ENCODE results near the gene AVPR1B.
"Not testable (repeated sequence)": the region's sequence is repeated elsewhere in the genome, so short reads cannot be mapped to it uniquely, and the experiment has no call there.

The AVPR1B gene

DNA sequence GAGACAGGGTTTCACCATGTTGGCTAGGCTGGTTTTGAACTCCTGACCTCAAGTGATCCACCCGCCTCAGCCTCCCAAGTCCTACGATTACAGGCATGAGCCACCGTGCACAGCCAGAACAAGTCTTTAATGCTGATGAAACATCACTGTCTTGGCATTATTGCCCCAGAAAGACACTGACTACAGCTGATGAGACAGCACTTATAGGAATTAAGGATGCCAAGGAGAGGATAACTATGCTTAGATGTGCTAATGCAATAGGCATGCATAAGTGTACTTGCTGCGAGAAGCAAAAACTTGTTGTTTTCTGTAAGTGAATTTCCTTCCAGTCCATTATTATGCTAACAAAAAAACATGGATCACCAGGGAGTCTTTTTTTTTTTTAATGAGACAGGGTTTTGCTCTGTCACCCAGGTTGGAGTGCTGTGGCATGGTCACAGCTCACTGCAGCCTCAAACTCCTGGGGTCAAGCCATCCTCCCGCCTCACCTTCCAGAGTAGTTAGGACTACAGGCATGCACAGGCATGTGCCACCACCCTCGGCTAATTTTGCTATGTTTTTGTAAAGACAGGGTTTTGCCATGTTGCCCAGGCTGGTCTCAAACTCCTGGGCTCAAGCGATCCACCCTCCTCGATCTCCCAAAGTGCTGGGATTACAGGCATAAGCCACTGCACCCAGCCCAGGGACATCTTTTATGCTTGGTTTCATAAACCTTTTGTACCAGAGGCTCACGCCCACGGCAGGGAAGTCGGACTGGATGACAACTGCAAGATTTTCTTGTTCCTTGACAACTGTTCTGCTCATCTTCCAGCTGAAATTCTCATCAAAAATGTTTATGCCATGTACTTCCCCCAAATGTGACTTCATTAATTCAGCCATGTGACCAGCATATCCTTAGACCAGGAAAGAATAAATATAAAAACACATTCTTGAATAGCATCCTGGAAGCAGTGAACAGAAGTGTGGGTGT is 41.1 kb downstream of the AVPR1B start:
- H3K27ac Mint-ChIP-seq: no peak overlapping the region
- ATAC-seq (no peak), DNase-seq (no peak)
- H3K9me3 Mint-ChIP-seq: no peaks in the 10 kb centered on the region
- peaks cover 17% of the 10 kb centered on the region for H3K4me1 Mint-ChIP-seq
- peaks cover 42% of the 10 kb centered on the region for H3K27me3 Mint-ChIP-seq
- H3K4me3 Mint-ChIP-seq: no peak overlapping the region

DNA sequence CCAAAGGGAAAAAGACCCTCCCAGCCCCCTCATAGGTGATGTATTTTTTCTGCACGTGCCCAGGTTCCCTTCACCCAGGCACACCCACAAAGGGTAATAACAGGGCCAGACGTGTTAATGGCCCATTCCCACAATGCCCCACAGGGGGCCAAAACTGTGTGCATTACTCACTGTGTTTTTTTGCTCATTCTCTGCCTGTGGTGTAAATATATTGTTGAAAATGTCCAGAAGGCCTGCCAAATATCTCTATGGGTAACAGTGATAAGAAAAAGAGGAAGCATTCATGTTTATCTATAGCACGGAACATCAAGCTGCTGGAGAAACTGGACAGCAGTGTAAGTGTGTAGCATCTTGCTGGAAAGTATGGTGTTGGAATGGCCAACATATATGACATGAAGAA is 42.3 kb downstream of the AVPR1B start:
- no peaks in the 10 kb centered on the region for H3K9me3 Mint-ChIP-seq
- H3K27ac Mint-ChIP-seq: no peak overlapping the region
- H3K27me3 Mint-ChIP-seq: peaks cover 36% of the 10 kb centered on the region
- peaks cover 5% of the 10 kb centered on the region for H3K4me1 Mint-ChIP-seq
- no peak overlapping the region for H3K4me3 Mint-ChIP-seq
- ATAC-seq: no peak
- no peak for DNase-seq

DNA sequence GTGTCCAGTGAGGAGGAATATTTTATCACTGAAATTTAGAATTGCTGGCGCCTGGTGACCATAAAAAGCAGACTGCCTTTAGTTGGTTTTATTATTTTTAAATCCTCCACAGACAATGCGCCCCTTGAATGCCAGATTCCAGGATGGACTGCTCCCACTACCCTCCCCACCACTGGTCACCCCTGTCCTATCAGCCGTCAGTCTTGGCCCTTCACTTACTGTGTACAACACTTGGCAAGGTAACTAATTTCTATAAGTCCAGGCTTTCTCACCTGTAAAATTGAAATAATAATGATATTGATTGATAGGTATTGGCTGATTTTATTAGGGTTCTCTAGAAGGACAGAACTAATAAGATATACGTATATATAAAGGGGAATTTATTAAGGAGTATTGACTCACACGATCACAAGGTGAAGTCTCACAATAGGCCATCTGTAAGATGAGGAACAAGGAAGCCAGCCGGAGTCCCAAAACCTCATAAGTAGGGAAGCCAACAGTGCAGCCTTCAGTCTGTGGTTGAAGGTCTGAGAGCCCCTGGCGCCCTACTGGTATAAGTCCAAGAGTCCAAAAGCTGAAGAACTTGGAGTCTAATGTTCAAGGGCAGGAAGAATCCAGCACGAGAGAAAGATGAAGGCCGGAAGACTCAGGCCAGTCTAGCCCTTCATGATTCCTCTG is 46.4 kb downstream of the AVPR1B start:
- DNase-seq (no peak), ATAC-seq (no peak)
- Mint-ChIP-seq H3K4me3 (no peak overlapping the region), H3K27me3 (peaks cover 44% of the 10 kb centered on the region), H3K4me1 (peaks cover 12% of the 10 kb centered on the region), H3K9me3 (no peaks in the 10 kb centered on the region), H3K27ac (no peak overlapping the region)

DNA sequence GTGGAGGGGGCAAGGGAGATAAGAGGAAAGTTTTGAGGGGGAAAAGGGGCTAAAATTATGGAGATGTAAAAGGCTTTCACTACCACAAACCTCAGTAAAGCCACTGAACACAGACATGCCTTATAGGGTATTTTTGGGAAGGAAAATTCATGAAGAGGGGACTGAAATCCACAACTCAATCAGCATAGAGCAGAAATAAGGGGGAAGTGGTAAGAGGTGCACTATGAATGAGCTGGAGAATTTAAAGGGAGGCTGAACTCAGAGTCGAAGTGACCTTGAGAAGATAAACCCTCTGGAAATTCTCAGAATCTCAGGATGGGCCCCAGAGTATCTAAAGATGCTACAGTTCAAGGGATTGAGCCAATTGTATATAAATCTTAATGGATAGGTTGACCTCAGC is 48.9 kb downstream of the AVPR1B start:
- no peaks in the 10 kb centered on the region for H3K9me3 Mint-ChIP-seq

DNA sequence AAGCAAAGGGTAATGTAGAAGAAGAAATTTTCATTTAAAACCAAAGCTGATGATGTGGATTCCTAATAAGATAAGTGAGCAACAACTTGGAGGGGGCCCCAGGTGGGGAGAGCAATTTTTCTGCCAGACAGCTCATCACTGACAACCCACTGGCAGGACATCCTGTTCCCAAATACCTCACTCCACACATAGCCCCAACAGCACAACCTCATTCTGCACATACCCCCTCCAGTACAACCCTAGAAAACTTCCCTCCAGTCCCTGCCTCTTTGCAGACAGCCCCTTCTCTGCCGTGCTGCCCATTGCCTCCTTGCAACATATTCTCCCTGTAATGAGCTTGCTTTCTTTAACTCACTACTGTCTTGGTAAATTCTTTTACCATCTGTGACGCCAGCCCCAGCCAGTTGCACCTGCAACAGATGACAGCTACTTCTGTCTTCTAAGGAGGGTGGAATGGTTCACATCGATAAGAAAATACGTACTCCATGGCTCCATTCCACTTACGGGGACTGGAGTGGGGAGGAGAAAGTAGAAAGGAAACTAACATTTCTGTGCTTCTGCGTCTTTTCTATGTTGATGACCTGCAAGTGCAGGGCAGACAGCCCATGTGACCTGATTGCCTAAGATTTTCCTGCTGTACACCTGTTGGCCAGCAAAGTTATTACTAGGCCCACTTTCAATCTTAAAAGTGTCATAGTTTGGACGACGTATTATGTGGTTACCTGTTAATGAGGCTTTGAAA is 49.5 kb downstream of the AVPR1B start:
- peak; percentile 56 for ATAC-seq
- DNase-seq: no peak
- Mint-ChIP-seq H3K27me3 (peaks cover 32% of the 10 kb centered on the region), H3K27ac (no peak overlapping the region), H3K4me3 (no peak overlapping the region), H3K9me3 (peaks cover 0 to 4% of the 10 kb centered on the region in 2 donors), H3K4me1 (peaks cover 12% of the 10 kb centered on the region)

More for the DNA sequence above, 48.9 kb downstream of the AVPR1B start:
- peaks cover 32% of the 10 kb centered on the region for H3K27me3 Mint-ChIP-seq
- no peak for DNase-seq
- no peak overlapping the region for H3K4me3 Mint-ChIP-seq
- H3K27ac Mint-ChIP-seq: no peak overlapping the region
- peaks cover 12% of the 10 kb centered on the region for H3K4me1 Mint-ChIP-seq
- peak; percentile 13 for ATAC-seq

DNA sequence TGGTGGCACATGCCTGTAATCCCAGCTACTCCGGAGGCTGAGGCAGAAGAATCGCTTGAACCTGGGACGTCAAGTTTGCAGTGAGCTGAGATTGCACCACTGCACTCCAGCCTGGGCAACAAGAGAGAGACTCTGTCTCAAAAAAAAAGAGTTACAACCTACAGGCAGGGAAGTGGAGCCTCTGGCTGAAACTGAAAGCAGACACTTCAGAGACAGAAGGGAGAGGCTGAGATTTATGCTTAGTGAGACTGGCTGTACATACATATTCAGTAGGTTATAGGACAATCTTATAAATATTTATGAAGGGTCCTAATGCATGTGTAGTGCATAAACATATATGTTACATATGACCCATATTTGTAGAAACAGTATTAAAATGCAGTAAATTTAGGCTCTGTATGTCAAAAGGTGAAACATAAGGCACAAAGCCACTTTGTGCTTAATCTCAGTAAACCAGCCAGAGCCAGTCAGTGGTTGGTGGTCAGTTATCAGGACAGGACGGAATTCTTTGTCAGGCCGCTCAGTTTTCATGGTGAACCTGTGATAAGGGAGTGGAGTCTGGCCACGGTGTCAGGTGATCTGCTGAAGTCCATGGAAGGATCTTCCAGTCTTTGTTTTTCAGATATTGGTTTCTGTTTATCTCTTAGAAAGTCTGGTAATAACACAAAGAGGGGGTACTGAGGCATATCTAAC is 50.6 kb downstream of the AVPR1B start:
- no peak overlapping the region for H3K4me3 Mint-ChIP-seq
- peaks cover 0 to 7% of the 10 kb centered on the region in 2 donors for H3K9me3 Mint-ChIP-seq
- ATAC-seq (peak; percentile 97), DNase-seq (peak in 1 of 2 donors; percentile 24)
- H3K4me1 Mint-ChIP-seq: peaks cover 12% of the 10 kb centered on the region
- no peak overlapping the region for H3K27ac Mint-ChIP-seq
- H3K27me3 Mint-ChIP-seq: peaks cover 32% of the 10 kb centered on the region

DNA sequence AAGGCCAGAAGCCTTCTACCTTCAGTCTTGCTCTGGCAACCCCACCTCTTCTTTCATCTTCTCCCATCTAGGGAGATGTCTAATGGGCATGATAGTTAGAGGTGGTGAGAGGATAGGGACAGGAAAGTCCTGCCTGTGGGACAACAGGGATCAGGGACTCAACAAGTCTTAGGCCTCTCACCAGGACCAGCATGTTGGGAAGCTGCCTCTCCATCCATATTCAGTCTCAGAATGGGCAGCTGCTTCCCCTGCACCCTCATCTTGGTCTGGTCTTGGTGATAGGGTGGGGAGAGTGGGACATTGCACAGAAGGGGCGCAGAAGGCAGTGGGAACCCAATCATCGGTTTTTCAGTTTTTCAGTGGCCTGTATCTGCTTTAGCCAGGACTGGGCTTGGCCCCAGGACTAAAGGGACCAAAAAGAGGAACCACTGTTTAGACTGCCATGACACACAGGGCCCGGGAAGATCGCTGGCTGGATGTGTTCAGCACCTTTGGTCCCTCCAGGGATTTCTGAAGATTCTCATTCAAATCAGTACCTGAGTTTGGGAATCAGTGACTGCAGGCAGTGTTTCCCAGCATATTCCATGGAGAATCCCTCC is 51.5 kb downstream of the AVPR1B start:
- no peak for ATAC-seq
- peaks cover 32% of the 10 kb centered on the region for H3K27me3 Mint-ChIP-seq
- peaks cover 0 to 7% of the 10 kb centered on the region in 2 donors for H3K9me3 Mint-ChIP-seq
- DNase-seq: no peak
- H3K4me3 Mint-ChIP-seq: no peak overlapping the region
- peaks cover 12% of the 10 kb centered on the region for H3K4me1 Mint-ChIP-seq
- no peak overlapping the region for H3K27ac Mint-ChIP-seq

DNA sequence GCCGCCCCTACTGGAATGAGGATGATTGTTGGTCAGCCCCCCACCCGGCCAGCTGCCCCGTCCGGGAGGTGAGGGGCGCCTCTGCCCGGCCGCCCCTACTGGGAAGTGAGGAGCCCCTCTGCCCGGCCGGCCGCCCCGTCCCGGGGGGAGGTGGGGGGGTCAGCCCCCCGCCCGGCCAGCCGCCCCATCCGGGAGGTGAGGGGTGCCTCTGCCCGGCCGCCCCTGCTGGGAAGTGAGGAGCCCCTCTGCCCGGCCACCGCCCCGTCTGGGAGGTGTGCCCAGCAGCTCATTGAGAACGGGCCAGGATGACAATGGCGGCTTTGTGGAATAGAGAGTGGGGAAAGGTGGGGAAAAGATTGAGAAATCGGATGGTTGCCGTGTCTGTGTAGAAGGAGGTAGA is 52.7 kb downstream of the AVPR1B start:
- H3K4me3 Mint-ChIP-seq, H3K9me3 Mint-ChIP-seq, ATAC-seq, DNase-seq, H3K27ac Mint-ChIP-seq: not testable (repeated sequence)
- Mint-ChIP-seq H3K4me1 (peaks cover 12% of the 10 kb centered on the region), H3K27me3 (peaks cover 44% of the 10 kb centered on the region)

DNA sequence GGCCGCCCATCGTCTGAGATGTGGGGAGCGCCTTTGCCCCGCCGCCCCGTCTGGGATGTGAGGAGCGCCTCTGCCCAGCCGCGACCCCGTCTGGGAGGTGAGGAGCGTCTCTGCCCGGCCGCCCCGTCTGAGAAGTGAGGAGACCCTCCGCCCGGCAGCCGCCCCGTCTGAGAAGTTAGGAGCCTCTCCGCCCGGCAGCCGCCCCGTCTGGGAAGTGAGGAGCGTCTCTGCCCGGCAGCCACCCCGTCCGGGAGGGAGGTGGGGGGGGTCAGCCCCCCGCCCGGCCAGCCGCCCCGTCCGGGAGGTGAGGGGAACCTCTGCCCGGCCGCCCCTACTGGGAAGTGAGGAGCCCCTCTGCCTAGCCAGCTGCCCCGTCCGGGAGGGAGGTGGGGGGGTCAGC is 53.2 kb downstream of the AVPR1B start:
- Mint-ChIP-seq H3K4me1 (peaks cover 12% of the 10 kb centered on the region), H3K27me3 (peaks cover 48% of the 10 kb centered on the region)
- H3K9me3 Mint-ChIP-seq, H3K4me3 Mint-ChIP-seq, ATAC-seq, H3K27ac Mint-ChIP-seq, DNase-seq: not testable (repeated sequence)

DNA sequence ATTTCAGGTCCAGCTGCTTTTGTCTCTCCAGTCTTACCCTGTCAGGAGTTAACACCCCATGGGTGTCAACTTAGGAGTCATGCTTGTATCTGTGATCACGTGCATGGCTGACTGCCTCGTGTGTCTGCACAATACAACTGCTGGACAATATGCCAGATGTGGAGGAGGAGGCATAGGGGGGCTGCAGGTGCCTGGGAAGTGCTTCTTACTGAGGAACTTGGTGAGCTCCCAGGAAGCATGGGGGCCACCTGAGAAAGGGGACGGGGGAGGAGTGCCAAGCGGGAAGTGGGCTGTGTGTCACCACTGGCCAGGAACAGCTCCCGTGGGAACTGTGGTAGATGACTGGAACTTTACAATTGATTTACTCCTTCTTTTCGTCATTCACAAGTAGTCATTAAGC is 54.7 kb downstream of the AVPR1B start:
- Mint-ChIP-seq H3K9me3 (peaks cover 0 to 7% of the 10 kb centered on the region in 2 donors), H3K27me3 (peaks cover 37% of the 10 kb centered on the region), H3K4me3 (no peak overlapping the region), H3K27ac (no peak overlapping the region), H3K4me1 (peaks cover 2% of the 10 kb centered on the region)
- DNase-seq (no peak), ATAC-seq (no peak)

DNA sequence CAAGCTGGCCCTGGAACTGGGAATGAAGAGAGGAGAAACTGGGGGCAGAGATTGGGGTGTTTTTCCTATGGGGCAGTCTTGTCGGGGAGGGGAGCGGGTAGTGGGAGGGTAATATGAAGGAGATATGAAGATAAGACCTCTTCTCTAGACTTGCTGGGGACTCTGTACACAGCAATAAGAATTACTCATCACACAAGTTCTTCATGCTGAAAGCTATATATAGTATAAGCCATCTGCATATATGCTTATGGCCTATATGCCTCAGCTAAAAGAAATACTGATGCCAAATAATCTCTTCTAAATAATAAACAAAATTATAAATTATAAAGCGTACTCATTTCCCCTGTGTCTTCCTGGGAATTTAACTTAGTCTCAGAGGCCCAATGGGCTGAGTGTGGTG is 56.3 kb downstream of the AVPR1B start:
- H3K27ac Mint-ChIP-seq: no peak overlapping the region
- H3K9me3 Mint-ChIP-seq: peaks cover 0 to 7% of the 10 kb centered on the region in 2 donors
- H3K27me3 Mint-ChIP-seq: peaks cover 35% of the 10 kb centered on the region
- ATAC-seq (no peak), DNase-seq (no peak)
- no peak overlapping the region for H3K4me3 Mint-ChIP-seq
- no peaks in the 10 kb centered on the region for H3K4me1 Mint-ChIP-seq
